H1 (cell line): Measurements from ENCODE around the gene RPL23. TPM values are rescaled to one million over a fixed set of nuclear protein-coding genes. Genes with fewer than 3 reads are reported as not detected.

Experiments used
- CTCF ChIA-PET: fragments of 300-600 bp; sonication (Branson Sonifier 250); formaldehyde crosslinking; loops from one replicate; lab custom pipeline; 2021; ENCODE audit not compliant: partially characterized antibody; lab: Charles Lee
- POLR2A ChIA-PET: fragments of 300-600 bp; sonication (Branson Sonifier 250); formaldehyde crosslinking; loops from one replicate; lab custom pipeline; 2021; ENCODE audit warnings: inconsistent platforms; ENCODE audit not compliant: partially characterized antibody; lab: Charles Lee
- DNase-seq, 2 experiments: peaks; one replicate each; pipeline versions ENCODE4 v3.0.0 to v3.0.0-alpha.2; 2010 to 2022; ENCODE audit warnings: low spot score in 2 of 2, low read depth in 1 of 2, mixed read lengths in 1 of 2
- FAIRE-seq: peaks from 2 replicates; lab custom pipeline; 2011; peaks lifted over from hg19 to GRCh38; lab: Jason Lieb, UNC
- H2AFZ ChIP-seq: 2 replicates; pipeline ENCODE4 v1.8.1; 2012; ENCODE audit warnings: low read length, inconsistent platforms
- H2AK5ac ChIP-seq: 2 replicates; pipeline ENCODE4 v1.6.1; 2013; ENCODE audit warnings: low read depth, low read length
- H2BK120ac ChIP-seq: replicated peaks from 2 replicates; pipeline ENCODE3; 2013; ENCODE audit warnings: low read depth, low read length, inconsistent platforms
- H2BK12ac ChIP-seq: 2 replicates; pipeline ENCODE4 v1.6.1; 2013; ENCODE audit warnings: low read depth, low read length
- H2BK15ac ChIP-seq: 2 replicates; pipeline ENCODE4 v1.6.1; 2013; ENCODE audit warnings: low read length
- H2BK20ac ChIP-seq: 2 replicates; pipeline ENCODE4 v1.6.1; 2013; ENCODE audit warnings: low read length
- H2BK5ac ChIP-seq: 2 replicates; pipeline ENCODE4 v1.6.1; 2013; ENCODE audit warnings: low read depth, low read length
- H3K14ac ChIP-seq: 2 replicates; pipeline ENCODE4 v1.6.1; 2013; ENCODE audit warnings: inconsistent platforms; ENCODE audit not compliant: insufficient read length
- H3K18ac ChIP-seq: 2 replicates; pipeline ENCODE4 v1.6.1; 2013; ENCODE audit warnings: low read length; ENCODE audit errors: extremely low read depth
- H3K23ac ChIP-seq: 2 replicates; pipeline ENCODE4 v1.6.1; 2013; ENCODE audit warnings: inconsistent platforms; ENCODE audit not compliant: insufficient read length
- H3K23me2 ChIP-seq: 2 replicates; pipeline ENCODE4 v1.6.1; 2013; ENCODE audit warnings: low read depth, low read length
- H3K27ac ChIP-seq: 2 replicates; pipeline ENCODE4 v1.6.1; 2011; ENCODE audit warnings: low read depth, low read length, inconsistent platforms
- H3K27me3 ChIP-seq, 4 experiments: replicated peaks in 1 of 4; 1 replicate in 1 of 4; 2 replicates in 3 of 4; pipeline versions ENCODE4 v1.6.1 to v1.8.1; 2011 to 2013; ENCODE audit warnings: low read length in 3 of 4, mild to moderate bottlenecking in 3 of 4, inconsistent platforms in 2 of 4, mixed read lengths in 2 of 4, moderate library complexity in 1 of 4; ENCODE audit not compliant: control insufficient read depth in 3 of 4, insufficient read depth in 3 of 4; ENCODE audit errors: extremely low read depth in 1 of 4
- H3K36me3 ChIP-seq, 4 experiments: 2 replicates each; pipeline versions ENCODE4 v1.6.1 to v1.8.1; 2011 to 2013; ENCODE audit warnings: mild to moderate bottlenecking in 4 of 4, low read length in 3 of 4, moderate library complexity in 2 of 4, control low read depth in 1 of 4, inconsistent platforms in 1 of 4; ENCODE audit not compliant: insufficient read depth in 4 of 4, control insufficient read depth in 2 of 4
- H3K4ac ChIP-seq: replicated peaks from 2 replicates; pipeline ENCODE3; 2013; ENCODE audit warnings: low read length, low read depth, mixed read lengths, inconsistent platforms; ENCODE audit not compliant: insufficient read length
- H3K4me1 ChIP-seq, 4 experiments: replicated peaks in 1 of 4; 1 replicate in 1 of 4; 2 replicates in 3 of 4; pipeline versions ENCODE4 v1.6.1 to v1.8.1; 2011 to 2013; ENCODE audit warnings: low read length in 3 of 4, inconsistent platforms in 2 of 4, mixed read lengths in 1 of 4; ENCODE audit not compliant: insufficient read depth in 4 of 4, control insufficient read depth in 3 of 4
- H3K4me2 ChIP-seq, 2 experiments: 2 replicates each; pipeline versions ENCODE4 v1.6.1 to v1.8.1; 2011 to 2013; ENCODE audit warnings: low read depth in 2 of 2, low read length in 2 of 2, control low read depth in 1 of 2, inconsistent platforms in 1 of 2, mild to moderate bottlenecking in 1 of 2; ENCODE audit not compliant: insufficient read depth in 1 of 2
- H3K4me3 ChIP-seq, 4 experiments: fragments of 200-600, 300-600 bp in 1 of 4; sonication (generic), shearing (Covaris generic), sonication (Bioruptor Twin) in 1 of 4; 2 replicates each; pipeline versions ENCODE4 v1.5.1 to v1.8.1; 2011 to 2016; ENCODE audit warnings: low read length in 4 of 4, low read depth in 3 of 4, control low read depth in 2 of 4, inconsistent platforms in 2 of 4, mild to moderate bottlenecking in 2 of 4, mixed read lengths in 1 of 4, moderate library complexity in 1 of 4; ENCODE audit not compliant: insufficient read depth in 2 of 4; ENCODE audit errors: extremely low read depth in 1 of 4
- H3K56ac ChIP-seq: replicated peaks from 2 replicates; pipeline ENCODE3; 2013; ENCODE audit warnings: low read depth, mild to moderate bottlenecking, mixed read lengths, low read length, inconsistent platforms; ENCODE audit not compliant: insufficient read length
- H3K79me1 ChIP-seq: 2 replicates; pipeline ENCODE4 v1.6.1; 2013; ENCODE audit warnings: low read depth, low read length, control low read depth
- H3K79me2 ChIP-seq, 2 experiments: 2 replicates each; pipeline versions ENCODE4 v1.6.1 to v1.8.1; 2012 to 2013; ENCODE audit warnings: low read length in 2 of 2, mild to moderate bottlenecking in 2 of 2, inconsistent platforms in 1 of 2; ENCODE audit not compliant: insufficient read depth in 2 of 2, control insufficient read depth in 1 of 2
- H3K9ac ChIP-seq, 4 experiments: replicated peaks in 1 of 4; 1 replicate in 1 of 4; 2 replicates in 3 of 4; pipeline versions ENCODE4 v1.6.1 to v1.8.1; 2011 to 2013; ENCODE audit warnings: low read depth in 3 of 4, low read length in 3 of 4, control low read depth in 2 of 4, mild to moderate bottlenecking in 2 of 4, moderate library complexity in 2 of 4, inconsistent platforms in 1 of 4; ENCODE audit errors: extremely low read depth in 1 of 4
- H3K9me3 ChIP-seq, 2 experiments: 2 replicates each; pipeline versions ENCODE4 v1.6.1 to v1.8.1; 2012 to 2013; ENCODE audit warnings: mild to moderate bottlenecking in 2 of 2, moderate library complexity in 2 of 2, control low read depth in 1 of 2, inconsistent platforms in 1 of 2, low read depth in 1 of 2, low read length in 1 of 2, mixed read lengths in 1 of 2; ENCODE audit not compliant: insufficient read depth in 2 of 2
- H4K20me1 ChIP-seq, 2 experiments: replicated peaks in 1 of 2; 2 replicates each; pipeline versions ENCODE3 to v1.8.1; 2011 to 2013; ENCODE audit warnings: inconsistent platforms in 2 of 2, low read length in 2 of 2, mild to moderate bottlenecking in 1 of 2; ENCODE audit not compliant: insufficient read depth in 2 of 2, control insufficient read depth in 1 of 2
- H4K5ac ChIP-seq: 2 replicates; pipeline ENCODE4 v1.6.1; 2013; ENCODE audit warnings: low read length, low read depth, mixed read lengths, inconsistent platforms; ENCODE audit not compliant: insufficient read length
- H4K8ac ChIP-seq: 2 replicates; pipeline ENCODE4 v1.8.0; 2013; ENCODE audit warnings: mild to moderate bottlenecking, moderate library complexity, low read length, inconsistent platforms; ENCODE audit not compliant: insufficient read depth; ENCODE audit errors: extremely low read depth
- H4K91ac ChIP-seq: replicated peaks from 2 replicates; pipeline ENCODE3; 2013; ENCODE audit warnings: low read length, mixed read lengths, inconsistent platforms; ENCODE audit not compliant: insufficient read length
- NANOG ChIP-seq: IDR thresholded peaks from 2 replicates; pipeline ENCODE4 v1.6.1; 2011; ENCODE audit warnings: low read length, low read depth, mild to moderate bottlenecking, inconsistent platforms; ENCODE audit not compliant: insufficient read depth, poor library complexity, severe bottlenecking
- WGBS, 2 experiments: shearing (Covaris generic) in 1 of 2; methylation state at CpG; one replicate each; pipeline versions ENCODE4 v1.1.6 to v1.1.7; 2013 to 2015; ENCODE audit warnings: low lambda C conversion rate in 2 of 2, mixed read lengths in 2 of 2, inconsistent platforms in 1 of 2, low coverage in 1 of 2, missing lambda C conversion rate in 1 of 2; ENCODE audit not compliant: insufficient replicate concordance in 2 of 2, insufficient coverage in 1 of 2, insufficient read length in 1 of 2; ENCODE audit errors: extremely low coverage in 1 of 2, missing lambda C conversion rate in 1 of 2; 5-methylcytosine and 5-hydroxymethylcytosine counted together
- polyA plus RNA-seq, 7 experiments: library from polyadenylated mRNA; depleted of rRNA in 3 of 7; stranded (reverse) in 5 of 7; unstranded in 2 of 7; fragments of >200 nt in 5 of 7; fragments of 200-250 nt in 2 of 7; gene quantifications; 1 replicate in 5 of 7; 2 replicates in 1 of 7; 4 replicates in 1 of 7; pipeline versions ENCODE4 v1.2.1 to v1.2.3, GENCODE V29; 2011 to 2013; ENCODE audit warnings: missing spikeins in 2 of 7, mixed read lengths in 2 of 7
- total RNA-seq: library from RNA; stranded (reverse); fragmentation: NEBNext Ultra II Directional; extraction: Animal tissue kit (Norgen Biotek cat#: 25700); gene quantifications from 2 replicates; pipeline ENCODE4 v1.2.1, GENCODE V29; 2021

The RPL23 gene
- total and polyA plus RNA-seq, 2 of the 8 experiments (the other 6 are each of a cell fraction or from before 2014, with no cell fraction given): 2,148 to 2,502 TPM

DNA sequence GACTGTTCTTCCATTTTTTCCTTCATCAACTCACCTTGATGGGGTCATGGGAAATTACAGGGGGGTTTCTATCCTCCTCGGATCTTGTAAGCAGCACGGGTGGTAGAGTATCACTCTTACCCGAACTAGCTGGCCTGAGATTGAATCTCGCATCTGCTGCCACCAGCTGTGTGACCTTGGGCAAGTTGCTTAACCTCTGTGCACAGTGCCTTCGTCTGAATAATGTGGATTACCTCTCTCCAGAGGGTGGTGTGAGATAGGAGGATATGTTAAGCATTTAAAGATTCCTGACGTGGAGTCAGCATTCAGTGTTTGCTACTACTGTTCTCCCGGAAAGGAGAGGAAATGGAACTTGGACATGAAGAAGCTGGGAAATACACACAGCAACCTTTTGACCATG is 40.8 kb upstream of the RPL23 start:
- Histone ChIP-seq H3K79me1 (no peaks in the 10 kb centered on the region; the same call in 1 of the 2 replicates), H3K4ac (no peak overlapping the region), H3K4me3 (no peak overlapping the region), H3K4me1 (peaks cover 0 to 7% (median 3%) of the 10 kb centered on the region in 4 experiments; a peak in 5 of 7 replicates), H2BK20ac (no peak overlapping the region), H2AFZ (no peak overlapping the region), H4K5ac (no peak overlapping the region), H4K8ac (no peak overlapping the region), H3K9ac (no peak overlapping the region), H3K4me2 (no peak overlapping the region), H3K36me3 (peaks cover 4 to 28% (median 20%) of the 10 kb centered on the region in 4 experiments)
- 85% methylated on average over 7 of the region's 7 CpGs; no CpG with 5 or more reads in 1 of the 2 experiments for WGBS, 2 experiments
- no peak for TF ChIP-seq NANOG
- TF ChIP-seq, all 59 proteins: peak for 0
- Histone ChIP-seq H3K14ac (no peak overlapping the region), H2AK5ac (no peak overlapping the region), H4K91ac (no peak overlapping the region), H3K79me2 (peaks cover 0 to 4% of the 10 kb centered on the region in 2 experiments; a peak in 1 of 4 replicates), H2BK12ac (no peak overlapping the region), H3K23ac (no peak overlapping the region), H3K27me3 (no peaks in the 10 kb centered on the region), H3K23me2 (no peaks in the 10 kb centered on the region), H2BK15ac (no peak overlapping the region), H4K20me1 (peaks cover 0 to 13% of the 10 kb centered on the region in 2 experiments), H3K27ac (no peak overlapping the region), H3K56ac (no peak overlapping the region), H2BK5ac (no peak overlapping the region), H3K18ac (no peak overlapping the region), H2BK120ac (no peak overlapping the region), H3K9me3 (no peaks in the 10 kb centered on the region)
- DNase-seq: no peak
- FAIRE-seq: no peak
- POLR2A ChIA-PET: interaction anchor here (0.6 to 2.0 kb wide), 9 partner anchors 9 to 131 kb away, joined by 3 to 14 read pairs (median 4); partner anchors contain the start of genes LASP1 and RPL23
- CTCF ChIA-PET: interaction anchor here (0.6 to 1.5 kb wide), 6 partner anchors 12 to 132 kb away, joined by 3 to 5 read pairs (median 4); partner anchors contain the start of gene LASP1NB
